HCT116 (cell line): ENCODE results near the gene PCDHB11. TPM values are rescaled to one million over a fixed set of nuclear protein-coding genes. Genes with fewer than 3 reads are reported as not detected.
"Not testable (repeated sequence)": the region's sequence is repeated elsewhere in the genome, so short reads cannot be mapped to it uniquely, and the experiment has no call there.

Experiments used
- ATAC-seq: fragments of 200-7000 bp; cut with Tn5 transposase; 2 replicates; pipeline ENCODE4 v1.9.1; 2020; ENCODE audit warnings: mild to moderate bottlenecking, moderate library complexity
- BruUV-seq: library from RNA; stranded (reverse); fragments of 400-500 nt; replicated peaks from 2 replicates; lab custom pipeline; 2021; lab: Mats Ljungman, UMichigan
- CTCF ChIA-PET: fragments of 300-600 bp; sonication (Branson Sonifier 250); formaldehyde crosslinking; loops from one replicate; lab custom pipeline; 2021; ENCODE audit warnings: antibody characterized with exemption; lab: Charles Lee
- POLR2A ChIA-PET: fragments of 300-600, 350-600 bp; sonication (Branson Sonifier 250); formaldehyde crosslinking; loops from one replicate; lab custom pipeline; 2021; ENCODE audit warnings: antibody characterized with exemption; lab: Charles Lee
- RAD21 ChIA-PET, 2 experiments: fragments of 300-600 bp; sonication (Branson Sonifier 250); formaldehyde crosslinking; loops; one replicate each; lab custom pipeline; 2023; ENCODE audit warnings: low total read pairs in 2 of 2; ENCODE audit not compliant: uncharacterized antibody in 2 of 2, unreplicated experiment in 2 of 2, low non-redundant PET in 1 of 2; lab: Charles Lee
- DNase-seq: peaks from one replicate; pipeline ENCODE4 v3.0.0-alpha.2; 2010; ENCODE audit warnings: low read depth, low spot score
- H2AFZ ChIP-seq: fragments of 200-600 bp; shearing (Covaris generic), sonication (generic); 2 replicates; pipeline ENCODE4 v1.6.1; 2017; ENCODE audit warnings: low read depth, mixed run types, mixed read lengths, antibody characterized with exemption, low read length; ENCODE audit not compliant: poor library complexity, severe bottlenecking
- H3K27ac ChIP-seq: 2 replicates; pipeline ENCODE4 v1.5.1; 2012; ENCODE audit warnings: low read depth, low read length
- H3K27me3 ChIP-seq: fragments of 200-600 bp; sonication (generic); 2 replicates; pipeline ENCODE4 v1.6.1; 2016; ENCODE audit warnings: mixed run types, low read length, mixed read lengths; ENCODE audit not compliant: insufficient read depth
- H3K36me3 ChIP-seq, 2 experiments: fragments of 200-500 bp in 1 of 2; fragments of 200-600 bp in 1 of 2; sonication (Bioruptor generic) in 1 of 2; sonication (generic) in 1 of 2; 2 replicates each; pipeline versions ENCODE4 v1.5.1 to v1.6.1; 2014 to 2016; ENCODE audit warnings: low read length in 2 of 2, inconsistent platforms in 1 of 2, mixed read lengths in 1 of 2, mixed run types in 1 of 2; ENCODE audit not compliant: insufficient read depth in 2 of 2, control insufficient read depth in 1 of 2
- H3K4me1 ChIP-seq, 2 experiments: fragments of 200-600 bp in 1 of 2; sonication (generic) in 1 of 2; 2 replicates each; pipeline versions ENCODE4 v1.5.1 to v1.6.1; 2012 to 2017; ENCODE audit warnings: low read length in 2 of 2, inconsistent platforms in 1 of 2, mild to moderate bottlenecking in 1 of 2, mixed read lengths in 1 of 2, mixed run types in 1 of 2, moderate library complexity in 1 of 2; ENCODE audit not compliant: insufficient read depth in 2 of 2, control insufficient read depth in 1 of 2
- H3K4me2 ChIP-seq: fragments of 200-600 bp; sonication (generic); 2 replicates; pipeline ENCODE4 v1.6.1; 2017; ENCODE audit warnings: mixed run types, low read length, mixed read lengths
- H3K4me3 ChIP-seq, 2 experiments: fragments of 200-600 bp in 1 of 2; sonication (generic) in 1 of 2; replicated peaks in 1 of 2; 2 replicates each; pipeline ENCODE4 v1.5.1; 2011 to 2016; ENCODE audit warnings: low read length in 2 of 2, control low read depth in 1 of 2, low read depth in 1 of 2, mild to moderate bottlenecking in 1 of 2, mixed read lengths in 1 of 2, mixed run types in 1 of 2
- H3K79me2 ChIP-seq: fragments of 200-600 bp; sonication (generic); 2 replicates; pipeline ENCODE4 v1.6.1; 2017; ENCODE audit warnings: mild to moderate bottlenecking, mixed run types, low read length, moderate library complexity, mixed read lengths; ENCODE audit not compliant: insufficient read depth
- H3K9ac ChIP-seq: fragments of 200-600 bp; sonication (generic); 2 replicates; pipeline ENCODE4 v1.6.1; 2016; ENCODE audit warnings: low read length, mixed read lengths
- H3K9me2 ChIP-seq: fragments of 200-600 bp; sonication (generic), shearing (Covaris generic); 2 replicates; pipeline ENCODE4 v1.6.1; 2017; ENCODE audit warnings: mixed run types, mild to moderate bottlenecking, moderate library complexity; ENCODE audit not compliant: insufficient read depth
- H3K9me3 ChIP-seq, 2 experiments: fragments of 200-500 bp in 1 of 2; fragments of 200-600 bp in 1 of 2; sonication (Bioruptor generic) in 1 of 2; sonication (generic) in 1 of 2; 2 replicates each; pipeline ENCODE4 v1.6.1; 2014 to 2017; ENCODE audit warnings: low read length in 2 of 2, mixed read lengths in 2 of 2, inconsistent platforms in 1 of 2, low read depth in 1 of 2, mild to moderate bottlenecking in 1 of 2, mixed run types in 1 of 2, moderate library complexity in 1 of 2; ENCODE audit not compliant: control insufficient read depth in 1 of 2, insufficient read depth in 1 of 2
- H4K20me1 ChIP-seq: fragments of 200-600 bp; sonication (generic), shearing (Covaris generic); 2 replicates; pipeline ENCODE4 v1.6.1; 2017; ENCODE audit warnings: mixed run types, mild to moderate bottlenecking, moderate library complexity; ENCODE audit not compliant: insufficient read depth
- CBX3 ChIP-seq: IDR thresholded peaks from 2 replicates; pipeline ENCODE4 v1.6.1; 2012; ENCODE audit warnings: low read depth
- RAD21 ChIP-seq: IDR thresholded peaks from 2 replicates; pipeline ENCODE4 v1.6.1; 2012; ENCODE audit warnings: low read depth, mild to moderate bottlenecking
- intact Hi-C: fragments of 100-400 bp; cut with micrococcal nuclease; formaldehyde crosslinking; loops from 2 replicates; pipeline ENCODE4 v1.10.0; 2022
- total RNA-seq: library from RNA; stranded (reverse); gene quantifications from one replicate; pipeline ENCODE4 v1.2.1, GENCODE V29; 2021; ENCODE audit not compliant: unreplicated experiment

PCDHB11 gene
- total RNA-seq, 1 experiment from 2014 or later = 0.07 TPM

- RAD21 ChIA-PET, H3K9me3 ChIP-seq, ATAC-seq, H3K27me3 ChIP-seq, H4K20me1 ChIP-seq, H3K4me2 ChIP-seq, CTCF ChIA-PET, BruUV-seq, DNase-seq, H3K27ac ChIP-seq, H3K4me3 ChIP-seq, POLR2A ChIA-PET, H3K79me2 ChIP-seq, H3K4me1 ChIP-seq, H2AFZ ChIP-seq, H3K36me3 ChIP-seq, H3K9me2 ChIP-seq, H3K9ac ChIP-seq, intact Hi-C loops: not testable (repeated sequence)
Measured at GRCh38 chr5:141225421-141225820, 26.0 kb downstream of the PCDHB11 start.

- Histone ChIP-seq H3K36me3 (no peaks in the 10 kb centered on the region), H3K9me2 (no peaks in the 10 kb centered on the region), H3K4me3 (no peak overlapping the region), H3K27me3 (no peaks in the 10 kb centered on the region), H3K4me2 (no peak overlapping the region), H3K9ac (no peak overlapping the region), H3K27ac (no peak overlapping the region), H4K20me1 (no peaks in the 10 kb centered on the region), H2AFZ (no peak overlapping the region), H3K4me1 (no peaks in the 10 kb centered on the region), H3K79me2 (no peaks in the 10 kb centered on the region), H3K9me3 (peaks cover 0 to 7% of the 10 kb centered on the region in 2 experiments; a peak in 2 of 4 replicates)
- intact Hi-C loops = no loop called here
- TF ChIP-seq RAD21 = peak; percentile 15; the same call in 1 of the 2 replicates
- no peak for TF ChIP-seq CBX3
- DNase-seq (no peak), ATAC-seq (no peak)
- ChIA-PET CTCF (interaction anchor here (1.1 kb wide), 1 partner anchor 86 kb away, joined by 3 read pairs; the partner anchor contains the start of gene TAF7), RAD21 (no interaction called here), POLR2A (no interaction called here)
- no TSS peak for BruUV-seq
Measured at GRCh38 chr5:141234109-141234667, 34.8 kb downstream of the PCDHB11 start.

DNA sequence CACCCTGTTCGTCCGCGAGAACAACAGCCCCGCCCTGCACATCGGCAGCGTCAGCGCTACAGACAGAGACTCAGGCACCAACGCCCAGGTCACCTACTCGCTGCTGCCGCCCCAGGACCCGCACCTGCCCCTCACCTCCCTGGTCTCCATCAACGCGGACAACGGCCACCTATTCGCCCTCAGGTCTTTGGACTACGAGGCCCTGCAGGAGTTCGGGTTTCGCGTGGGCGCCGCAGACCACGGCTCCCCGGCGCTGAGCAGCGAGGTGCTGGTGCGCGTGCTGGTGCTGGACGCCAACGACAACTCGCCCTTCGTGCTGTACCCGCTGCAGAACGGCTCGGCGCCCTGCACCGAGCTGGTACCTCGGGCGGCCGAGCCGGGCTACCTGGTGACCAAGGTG is 36.5 kb downstream of the PCDHB11 start:
- H3K27me3 ChIP-seq, H3K4me1 ChIP-seq, CTCF ChIA-PET, POLR2A ChIA-PET, RAD21 ChIA-PET, ATAC-seq, BruUV-seq, H3K9me3 ChIP-seq, H3K36me3 ChIP-seq, H3K9me2 ChIP-seq, H3K79me2 ChIP-seq, H2AFZ ChIP-seq, H4K20me1 ChIP-seq, H3K4me2 ChIP-seq, intact Hi-C loops, H3K4me3 ChIP-seq, H3K9ac ChIP-seq, H3K27ac ChIP-seq, DNase-seq: not testable (repeated sequence)
